ENCODE results near the gene TEP1.

TEP1 gene

DNA sequence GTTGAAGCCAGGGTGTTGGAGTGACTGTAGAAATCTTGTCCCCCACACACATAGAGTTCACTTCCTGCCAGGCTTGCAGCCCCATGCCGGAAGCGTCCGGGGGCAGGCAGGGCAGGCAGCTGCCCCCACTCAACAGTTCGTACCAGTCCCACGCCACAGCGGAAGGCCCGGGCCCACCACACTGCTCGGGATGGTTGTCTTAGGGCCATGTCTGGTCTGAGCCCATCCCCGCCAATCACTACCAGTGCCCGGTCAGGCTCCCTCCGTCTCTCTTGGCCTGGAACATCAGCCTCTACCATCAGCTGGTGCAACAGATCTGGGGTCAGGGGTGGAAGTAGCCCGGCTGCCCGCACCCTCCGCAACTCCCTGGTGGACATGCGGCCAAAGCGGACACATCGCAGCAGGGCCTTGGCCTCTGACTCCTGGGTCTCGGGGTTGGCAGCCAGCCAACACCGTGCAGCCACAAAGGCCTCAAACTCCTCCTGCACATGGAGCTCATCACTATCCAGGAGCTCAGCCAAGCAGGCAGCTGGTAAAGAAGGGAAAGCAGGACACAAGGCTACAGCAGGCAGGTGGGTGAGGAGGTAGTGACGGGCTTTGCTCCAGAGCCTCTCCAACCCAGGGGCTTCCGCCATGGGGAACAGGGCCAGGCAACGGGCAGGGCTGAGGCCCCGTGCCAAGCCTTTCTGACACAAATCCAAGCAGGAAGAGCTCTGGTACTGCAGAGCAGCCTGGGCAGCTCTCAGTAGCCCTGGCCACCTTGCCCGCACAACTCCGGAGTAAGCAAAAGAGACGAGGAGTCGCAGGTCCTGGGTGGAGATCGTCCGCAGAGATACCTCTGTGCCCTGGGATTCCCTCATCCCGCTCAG lies 16.7 kb upstream of the TEP1 start:
- DNase-seq, result no peak

DNA sequence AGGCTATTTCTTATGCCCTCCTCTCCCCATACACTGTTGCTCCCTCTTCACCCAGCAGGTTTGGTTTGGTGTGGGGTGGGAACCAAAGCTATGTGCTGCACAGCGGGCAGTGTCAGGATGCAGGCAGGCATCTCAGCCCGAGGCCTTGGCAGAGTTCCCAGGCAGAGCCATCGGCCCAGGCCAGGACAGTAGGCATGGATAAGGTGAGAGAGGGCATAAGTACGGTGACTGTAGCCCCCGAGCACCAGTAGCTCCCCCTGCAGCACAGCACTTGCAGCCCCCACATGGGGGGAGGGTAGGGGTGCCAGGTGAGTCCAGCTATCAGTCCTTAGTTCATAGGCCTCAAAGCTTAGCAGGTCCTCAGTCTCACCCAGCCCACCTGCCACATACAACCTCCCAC lies 15.5 kb upstream of the TEP1 start:
- DNase-seq, result no peak

DNA sequence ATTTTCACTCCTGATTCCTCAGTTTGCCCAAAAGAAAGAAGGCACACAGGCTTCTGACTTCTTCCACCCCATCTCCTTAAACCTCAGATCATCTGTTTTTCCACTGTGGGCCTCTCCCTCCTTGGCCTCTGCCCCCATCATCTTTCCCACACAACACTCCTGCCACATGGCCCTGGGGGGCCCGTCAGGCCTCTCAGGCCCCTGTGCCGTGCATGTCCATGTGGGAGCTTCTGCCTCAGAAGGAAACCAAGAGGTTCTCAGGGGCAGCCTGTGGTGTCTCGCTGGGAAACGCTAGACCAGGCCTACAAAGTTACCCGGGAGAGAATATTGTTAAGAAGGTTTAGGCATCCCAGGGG lies 14.7 kb upstream of the TEP1 start:
- DNase-seq, result no peak

DNA sequence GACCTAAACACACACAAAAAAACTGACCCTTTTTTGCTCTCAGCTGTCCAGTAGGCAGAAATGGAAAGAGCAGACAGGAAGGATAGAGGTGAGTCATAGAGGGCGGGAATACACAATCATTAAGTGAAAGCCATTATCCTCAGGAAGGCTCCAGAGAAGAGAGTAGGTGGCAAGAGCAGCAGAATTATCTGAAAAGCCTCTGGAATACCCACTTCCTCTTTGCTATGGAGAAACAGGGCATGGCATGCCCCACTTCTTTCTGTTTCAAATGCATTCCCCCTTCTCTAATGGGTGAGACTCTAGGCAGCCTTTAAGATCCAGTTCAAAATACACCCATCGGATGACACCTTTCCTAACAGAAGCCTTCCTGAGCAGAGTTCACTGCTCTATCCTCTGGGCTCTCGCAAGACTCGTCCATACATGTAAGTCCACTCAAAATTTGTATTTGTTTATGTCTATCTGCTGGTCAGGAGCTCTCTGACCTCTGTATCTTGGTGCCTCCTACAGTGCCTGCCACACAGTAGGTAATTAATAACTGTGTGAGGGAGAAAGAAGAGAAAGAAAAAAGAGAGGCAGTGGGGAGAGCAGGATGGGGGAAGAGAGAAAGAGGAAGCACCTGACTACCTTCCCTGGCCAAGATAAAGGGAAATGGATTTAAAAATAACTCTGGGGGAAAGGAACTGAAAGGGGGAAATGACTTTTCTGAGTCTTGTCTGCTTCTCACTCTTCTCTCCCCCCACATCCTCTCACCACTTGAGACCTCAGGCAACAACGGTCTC lies 14.1 kb upstream of the TEP1 start:
- DNase-seq, result no peak

DNA sequence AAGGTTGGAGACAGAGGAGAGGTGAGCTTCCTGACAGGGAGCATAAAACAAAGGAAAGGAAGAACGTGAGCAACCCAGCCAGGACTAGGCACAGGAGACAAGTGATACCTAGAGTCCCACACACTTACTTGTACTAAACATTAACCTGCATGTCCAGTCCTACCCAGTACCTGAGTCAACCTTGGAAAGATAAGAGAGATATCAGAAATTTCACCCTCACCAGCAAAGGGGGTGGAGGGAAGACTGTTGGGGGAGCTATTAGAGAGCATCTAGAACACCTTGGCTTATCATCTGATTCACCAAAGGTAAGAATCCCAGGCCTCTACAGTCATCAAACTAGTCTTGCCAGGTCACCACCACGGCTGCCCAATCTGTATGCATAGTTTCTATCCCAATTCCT lies 11.6 kb upstream of the TEP1 start:
- no peak for DNase-seq

DNA sequence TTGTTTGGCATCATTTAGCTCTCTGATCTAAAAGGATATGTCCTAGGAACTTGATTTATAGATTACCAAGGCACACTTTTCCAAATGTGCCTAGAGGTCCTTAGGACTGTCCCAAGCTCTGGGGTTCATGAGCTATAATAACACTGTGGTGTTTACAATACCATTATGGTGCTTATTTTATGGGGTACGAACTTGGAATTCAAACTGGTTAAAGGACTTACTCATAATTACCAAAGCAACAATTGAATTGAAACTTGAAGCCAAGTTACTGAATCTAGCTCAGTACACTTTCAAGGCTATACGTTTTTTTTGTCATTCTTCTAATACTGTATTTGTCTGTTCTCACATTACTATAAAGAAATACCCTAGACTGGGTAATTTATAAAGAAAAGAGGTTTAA lies 9.6 kb upstream of the TEP1 start:
- DNase-seq, result no peak

DNA sequence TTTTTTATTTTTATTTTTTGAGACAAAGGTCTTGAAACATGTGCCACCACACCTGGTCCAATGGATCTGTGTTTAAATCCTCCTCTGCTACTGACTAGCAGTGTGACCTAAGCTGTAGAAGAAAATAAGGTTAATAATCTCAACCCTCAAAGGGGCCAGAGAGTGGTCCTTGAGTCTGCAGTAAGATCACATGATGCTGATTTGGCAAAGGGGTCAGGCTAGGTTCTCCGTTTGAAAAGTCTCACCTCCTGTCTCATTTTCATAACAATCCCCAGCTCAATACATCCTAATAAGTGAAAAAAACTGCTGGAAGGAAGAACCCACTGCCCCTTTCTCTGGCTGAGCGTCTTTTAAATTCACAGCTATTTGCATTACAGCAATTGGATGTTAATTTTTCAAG lies 8.0 kb upstream of the TEP1 start:
- DNase-seq, result no peak

DNA sequence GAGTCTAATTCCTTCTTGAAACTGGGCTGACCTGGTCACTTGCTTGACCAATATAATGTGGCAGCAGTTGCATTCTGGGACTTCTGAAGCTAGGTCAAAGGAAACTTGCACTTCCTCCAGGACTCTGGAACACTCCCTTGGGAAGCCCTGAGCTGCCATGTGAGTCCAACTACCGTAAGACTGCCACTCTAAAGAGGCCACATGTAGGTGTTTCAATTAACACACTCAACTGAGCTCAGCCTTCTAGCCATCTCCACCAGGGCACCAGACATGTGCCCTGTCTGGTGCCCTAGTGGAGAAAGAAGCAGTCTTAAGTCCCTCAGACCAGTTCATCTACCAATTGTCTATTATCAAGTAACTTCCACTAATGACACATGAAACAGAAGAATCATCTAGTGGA lies 6.1 kb upstream of the TEP1 start:
- no peak for DNase-seq

DNA sequence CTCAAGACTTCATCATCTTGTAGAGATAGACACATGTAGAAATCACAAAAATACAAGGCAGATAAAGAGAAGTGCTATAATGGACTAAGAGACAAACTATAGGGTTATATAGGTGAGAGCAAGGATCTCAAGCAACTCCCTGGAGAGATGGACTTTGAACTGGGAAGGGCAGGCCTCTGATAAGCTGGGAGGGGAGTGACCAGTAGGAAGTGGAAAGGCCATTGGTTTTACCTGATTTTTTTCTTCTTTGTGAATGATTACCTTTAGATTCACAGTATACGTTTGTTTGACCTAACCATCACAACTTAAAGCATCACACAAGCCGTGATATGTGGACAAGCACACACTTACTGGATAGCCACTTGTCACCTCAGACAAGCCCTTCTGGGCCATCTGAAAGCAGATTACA lies 5.2 kb upstream of the TEP1 start:
- DNase-seq, result no peak

DNA sequence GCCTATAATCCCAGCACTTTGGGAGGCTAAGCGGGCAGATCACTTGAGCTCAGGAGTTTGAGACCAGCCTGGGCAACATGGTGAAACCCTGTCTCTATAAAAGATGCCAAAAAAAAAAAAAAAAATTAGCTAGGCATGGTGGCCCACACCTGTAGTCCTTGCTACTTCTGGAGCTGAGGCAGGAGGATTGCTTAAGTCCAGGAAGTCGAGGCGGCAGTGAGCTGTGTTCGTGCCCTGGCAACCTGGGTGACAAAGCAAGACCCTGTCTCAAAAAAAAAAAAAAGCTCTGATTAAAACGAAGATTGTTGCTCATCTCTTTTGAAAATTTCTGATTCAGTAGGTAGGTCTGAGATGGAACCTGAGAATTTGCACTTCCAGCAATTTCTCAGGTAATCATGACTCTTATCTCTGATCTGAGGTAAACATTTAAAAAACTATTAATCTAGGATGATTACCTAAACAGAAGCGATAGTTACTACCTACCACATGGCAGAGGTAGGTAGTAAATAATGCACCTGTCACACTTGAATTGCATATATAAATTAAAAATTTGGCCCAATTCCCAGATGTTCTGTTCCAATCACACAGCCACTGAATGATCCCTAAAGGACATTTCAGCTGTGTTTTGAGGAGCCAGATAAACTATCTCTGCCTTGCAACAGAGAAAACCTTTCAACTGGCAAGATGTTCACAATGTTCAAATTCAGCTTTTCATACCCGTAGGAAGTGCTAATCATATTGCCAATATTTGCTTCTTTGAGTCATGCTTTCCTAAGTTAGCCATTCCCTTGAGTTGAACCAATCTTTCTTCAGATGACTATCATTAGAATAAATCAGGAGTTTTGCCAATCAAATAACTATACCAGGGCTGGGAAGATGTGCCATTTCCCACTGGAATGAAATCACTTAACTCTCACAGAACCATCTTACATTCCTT lies 4.2 kb upstream of the TEP1 start:
- no peak for DNase-seq

DNA sequence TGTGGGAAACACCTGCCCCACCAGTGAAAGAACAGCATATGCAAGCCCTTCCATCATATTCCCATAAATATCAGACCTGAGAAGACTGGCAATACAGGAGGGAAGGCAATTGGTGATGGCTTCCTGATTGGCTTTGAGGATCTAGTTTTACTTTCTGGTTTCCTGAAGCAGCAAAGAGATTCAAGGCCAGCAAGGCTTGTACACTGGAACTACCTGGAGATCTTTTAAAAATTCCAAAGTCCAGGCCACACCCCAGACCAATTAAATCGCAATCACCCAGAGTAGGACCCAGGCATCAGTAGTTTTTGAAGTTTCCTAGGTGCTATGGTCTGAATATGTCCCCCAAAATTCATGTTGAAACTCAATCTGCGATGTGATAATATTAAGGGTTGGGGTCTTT lies 2.9 kb upstream of the TEP1 start:
- no peak for DNase-seq

DNA sequence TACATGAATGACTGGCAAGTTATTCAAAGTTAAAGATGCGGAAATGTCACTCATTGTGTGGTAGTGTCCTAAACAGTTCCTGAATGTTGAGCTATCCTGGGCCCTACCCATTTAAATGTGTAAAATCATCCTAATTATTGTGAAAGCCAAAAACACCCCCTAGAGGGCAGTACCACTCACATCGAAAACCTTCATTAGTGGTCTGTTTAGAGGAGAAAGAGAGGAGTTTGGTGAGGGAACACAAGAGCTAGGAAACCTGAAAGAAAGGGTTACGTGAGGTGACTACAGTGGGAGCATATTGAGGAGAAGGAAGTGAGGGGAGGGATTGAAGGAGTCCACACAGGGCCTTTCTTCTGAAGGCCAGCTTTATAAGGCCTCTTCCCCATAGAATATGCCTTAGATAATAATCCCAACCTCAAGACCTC lies 2.5 kb upstream of the TEP1 start:
- DNase-seq, result no peak

DNA sequence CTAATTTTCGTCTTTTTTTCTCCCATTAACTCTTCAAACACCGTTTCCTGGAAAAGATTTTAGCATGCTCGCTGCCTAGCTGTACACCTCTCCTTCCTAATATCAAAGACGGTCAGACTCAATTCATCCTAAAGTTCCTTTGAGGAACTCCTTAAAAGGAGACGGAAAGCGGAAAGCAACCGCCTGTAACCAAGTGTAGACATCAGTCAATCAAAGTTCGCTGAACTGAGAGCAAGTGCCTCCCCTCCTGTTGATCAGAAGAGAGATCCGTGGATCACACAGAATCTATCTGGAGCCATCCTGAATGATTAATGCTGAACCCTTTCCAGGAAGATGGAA lies 412 bp upstream of the TEP1 start:
- DNase-seq, result no peak

DNA sequence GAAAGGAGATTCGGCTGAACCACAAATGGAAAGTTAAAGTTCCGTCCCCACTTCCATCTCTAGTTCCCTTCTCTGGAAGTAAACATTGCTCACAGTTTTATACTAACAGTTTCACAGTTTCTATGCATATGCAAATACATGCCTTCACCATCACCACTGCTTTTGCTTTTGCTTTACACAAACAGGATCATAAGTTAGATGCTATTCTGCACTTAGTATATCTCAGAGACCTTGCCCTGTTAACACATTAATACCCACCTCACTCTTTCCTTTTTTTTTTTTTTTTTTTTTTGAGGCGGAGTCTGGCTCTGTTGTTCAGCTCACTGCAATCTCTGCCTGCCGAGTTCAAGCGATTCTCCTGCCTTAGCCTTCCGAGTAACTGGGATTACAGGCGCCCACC lies 890 bp downstream of the TEP1 start:
- no peak for DNase-seq

DNA sequence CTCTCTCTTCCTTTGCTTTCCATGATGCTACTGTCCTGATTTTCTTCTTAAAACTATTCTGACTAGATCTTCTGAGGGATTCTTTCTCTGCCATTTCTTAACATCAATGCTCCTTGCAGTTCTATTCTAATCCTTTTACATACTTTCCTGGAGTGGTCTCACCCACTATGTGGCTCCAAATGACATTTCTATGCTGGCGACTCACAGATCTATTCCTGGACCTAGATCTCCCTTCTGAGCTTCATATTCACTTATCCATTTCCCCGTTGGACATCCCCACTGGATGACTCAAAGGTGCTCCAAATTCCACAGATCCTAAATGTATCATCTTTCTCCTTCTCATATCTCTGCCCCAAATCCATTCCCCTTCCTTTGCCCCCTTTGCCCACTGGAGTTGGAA lies 4.1 kb downstream of the TEP1 start:
- DNase-seq, result no peak

DNA sequence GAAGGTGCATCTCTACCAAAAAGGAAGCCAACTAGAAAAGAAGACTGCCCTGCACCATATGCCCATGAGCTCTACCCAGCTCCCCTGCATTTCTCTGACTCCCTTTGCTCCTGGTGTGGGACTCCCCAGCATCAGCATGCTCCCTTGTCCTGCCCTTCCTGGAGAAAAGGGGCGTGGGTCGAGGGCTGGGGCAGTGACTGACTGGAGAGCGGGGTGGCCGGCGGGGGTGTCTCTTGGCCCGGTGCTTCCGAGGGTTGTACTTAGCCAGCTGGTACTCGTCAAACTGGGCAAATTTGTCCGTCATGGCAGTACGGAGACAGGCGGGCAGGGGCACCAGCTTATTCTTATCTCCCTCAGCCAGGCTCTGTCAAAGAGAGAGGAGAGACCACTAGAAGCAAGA lies 9.8 kb downstream of the TEP1 start:
- no peak for DNase-seq

DNA sequence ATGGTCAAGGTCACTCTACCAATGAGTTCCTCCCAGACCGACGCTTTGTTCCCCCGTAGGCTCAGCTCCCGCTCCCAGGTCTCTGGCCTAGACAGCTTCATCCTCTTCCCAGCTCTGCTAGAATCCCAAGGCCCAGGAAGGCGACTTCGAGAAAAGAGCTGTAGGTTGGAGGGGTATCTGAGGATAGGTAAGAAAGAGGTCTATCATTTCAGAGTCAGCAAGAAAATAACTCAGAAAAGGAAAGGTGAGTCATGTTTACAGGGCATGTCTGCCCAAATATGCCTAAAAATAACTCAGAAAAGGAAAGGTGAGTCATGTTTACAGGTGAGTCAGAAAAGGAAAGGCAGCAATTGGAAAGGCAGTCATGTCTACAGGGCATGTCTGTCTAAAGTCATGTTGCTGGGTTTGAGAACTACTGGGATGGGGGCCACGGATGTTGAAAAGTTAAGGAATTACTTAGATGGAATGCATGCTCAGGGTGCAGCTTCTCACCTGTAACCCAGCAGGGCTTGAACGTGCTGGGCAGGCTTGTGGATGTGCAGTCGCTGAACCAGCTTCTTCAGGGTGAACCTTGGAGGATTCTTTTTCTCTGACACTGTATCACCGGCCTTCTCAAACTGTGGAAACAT lies 12.2 kb downstream of the TEP1 start:
- DNase-seq, result no peak

DNA sequence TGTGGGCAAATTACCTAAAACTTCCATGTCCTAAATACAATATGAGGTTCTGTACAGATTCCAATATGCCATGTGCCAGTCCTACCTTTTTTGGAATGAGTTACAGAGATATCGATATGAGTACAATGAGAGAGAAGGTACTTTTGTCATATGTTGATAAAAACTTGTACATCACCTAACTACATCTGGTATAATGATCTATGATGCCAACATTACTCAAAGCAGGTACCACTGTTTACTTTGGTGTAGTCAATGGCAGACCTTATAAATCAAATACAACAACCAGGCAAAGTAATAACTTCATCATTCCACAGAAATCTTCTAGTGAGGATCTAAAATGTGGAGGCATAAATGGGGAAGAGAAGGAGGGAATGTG lies 12.7 kb downstream of the TEP1 start:
- DNase-seq, result no peak

DNA sequence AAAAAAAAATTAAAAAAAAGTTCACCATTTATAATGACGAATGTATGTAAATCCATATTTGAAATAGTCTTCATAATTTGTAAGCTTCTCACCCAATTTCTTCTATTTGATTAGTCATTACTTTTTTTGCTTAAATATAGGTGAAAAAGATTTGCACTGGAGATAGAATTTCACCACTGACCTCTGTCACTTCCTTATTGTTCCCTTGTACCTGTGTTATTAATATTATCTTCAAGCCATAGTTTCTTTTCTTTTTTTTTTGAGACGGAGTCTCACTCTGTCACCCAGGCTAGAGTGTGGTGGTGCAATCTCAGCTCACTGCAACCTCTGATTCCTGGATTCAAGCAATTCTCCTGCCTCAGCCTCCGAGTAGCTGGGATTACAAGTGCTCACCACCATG lies 15.8 kb downstream of the TEP1 start:
- no peak for DNase-seq

DNA sequence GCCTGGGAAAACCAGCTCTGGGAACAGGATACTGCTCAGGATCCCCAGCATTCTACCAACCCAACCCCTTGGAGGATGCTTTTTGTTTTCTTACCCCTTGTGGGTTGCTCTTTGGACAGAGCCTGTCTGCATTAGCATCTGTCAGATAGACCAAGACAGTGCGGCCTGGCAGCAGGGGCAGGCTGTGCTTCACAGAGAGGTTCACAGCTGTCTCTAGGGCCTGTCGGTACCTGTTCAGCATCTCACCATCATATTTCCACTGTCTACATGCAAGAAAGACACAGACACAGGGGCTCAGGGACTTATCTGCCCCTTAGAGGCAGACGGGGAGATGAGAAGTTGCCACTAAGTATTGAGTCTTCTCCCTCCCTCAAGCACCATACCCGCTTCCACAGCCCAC lies 21.8 kb downstream of the TEP1 start:
- no peak for DNase-seq

DNA sequence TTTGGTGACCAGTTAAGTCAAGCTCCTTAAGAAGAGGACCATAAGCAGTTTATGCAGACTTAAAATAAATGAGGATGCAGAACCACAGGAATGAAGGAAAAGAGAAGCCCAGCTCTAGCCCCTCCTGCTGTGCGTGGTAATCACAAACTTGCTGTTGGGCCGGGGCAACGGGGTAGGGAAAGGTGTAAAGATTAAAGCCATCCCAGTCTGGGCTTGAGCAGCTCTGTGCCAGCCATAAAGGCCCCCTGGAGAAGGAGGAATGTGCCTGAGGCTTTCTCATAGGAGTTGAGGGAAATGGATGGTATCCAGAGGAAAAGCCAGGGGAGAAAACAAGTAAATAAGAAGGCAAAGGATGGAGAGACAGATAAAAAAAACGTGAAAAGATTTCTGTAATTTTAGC lies 25.1 kb downstream of the TEP1 start:
- no peak for DNase-seq

DNA sequence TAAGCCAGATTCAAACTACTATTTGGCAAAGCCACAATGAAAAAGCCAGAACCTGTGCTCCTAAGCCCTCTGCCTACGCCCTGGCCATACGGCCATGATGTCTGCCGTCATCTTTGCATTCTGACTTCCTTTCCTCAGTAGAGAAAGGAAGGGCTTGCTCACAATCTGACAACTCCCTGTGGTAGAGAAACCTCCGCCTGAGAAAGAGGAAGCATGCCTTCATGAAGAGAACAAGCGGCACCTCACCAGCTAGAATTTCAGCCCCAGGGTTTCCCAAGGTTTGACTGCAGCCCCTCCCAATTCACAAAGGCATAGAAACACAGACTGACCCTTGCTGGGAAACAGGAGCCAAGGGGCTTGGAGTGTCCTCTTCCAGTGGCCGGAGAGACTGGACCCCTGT lies 25.7 kb downstream of the TEP1 start:
- no peak for DNase-seq

DNA sequence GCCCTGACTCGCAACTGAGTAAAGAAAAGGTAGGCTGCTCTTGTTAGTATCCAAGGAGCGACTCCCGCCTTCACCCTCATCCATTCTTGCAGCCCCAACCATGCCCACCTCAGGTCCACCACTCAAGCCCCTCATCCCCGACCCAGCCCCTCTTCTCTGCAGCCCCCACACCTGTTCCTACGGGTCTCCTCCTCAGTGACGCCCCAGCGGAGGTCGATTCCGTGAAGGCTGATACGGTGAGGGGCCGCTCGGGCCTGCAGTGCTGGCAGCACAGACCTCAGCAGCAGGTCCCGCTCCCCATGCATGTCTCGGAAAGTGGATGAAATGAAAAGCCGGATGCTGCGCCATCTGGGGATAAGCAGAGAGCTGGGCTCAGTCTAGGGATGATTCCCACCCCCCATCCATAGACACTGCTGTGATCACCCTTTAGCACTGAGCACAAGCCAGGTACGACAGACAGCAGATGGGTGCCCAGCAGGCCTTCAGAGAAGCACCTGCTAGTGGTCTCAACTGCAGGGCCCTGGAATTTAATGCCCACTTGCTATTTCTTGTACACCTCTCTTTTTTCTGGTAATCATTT lies 26.9 kb downstream of the TEP1 start:
- no peak for DNase-seq

Data from stimulated activated CD4-positive, alpha-beta T cell treated with anti-CD3 and anti-CD28 coated beads, Interleukin-12 subunit alpha, Interleukin-12 subunit beta, amount 100 ng/mL, for 4 hours (primary cell).